Osteoblast (primary cell): ENCODE measurements around the gene RIN1. TPM values are rescaled to one million over a fixed set of nuclear protein-coding genes. Genes with fewer than 3 reads are reported as not detected.

Experiments
- DNase-seq: peaks from one replicate; pipeline ENCODE4 v3.0.0; 2011; ENCODE audit warnings: low spot score, mixed read lengths; ENCODE audit not compliant: insufficient read length; ENCODE audit errors: missing footprints
- H2AFZ ChIP-seq: 2 replicates; pipeline ENCODE4 v1.6.0; 2011; ENCODE audit warnings: mild to moderate bottlenecking, low read length
- H3K27ac ChIP-seq: 2 replicates; pipeline ENCODE4 v1.5.1; 2011; ENCODE audit warnings: mild to moderate bottlenecking, low read depth, low read length, moderate library complexity
- H3K27me3 ChIP-seq: 2 replicates; pipeline ENCODE4 v1.6.0; 2012; ENCODE audit warnings: mild to moderate bottlenecking, control low read depth, inconsistent platforms, low read length, moderate library complexity; ENCODE audit not compliant: insufficient read depth
- H3K36me3 ChIP-seq: 2 replicates; pipeline ENCODE4 v1.5.1; 2011; ENCODE audit warnings: mild to moderate bottlenecking, low read length, control low read depth, moderate library complexity; ENCODE audit not compliant: insufficient read depth
- H3K4me1 ChIP-seq: 2 replicates; pipeline ENCODE4 v1.5.1; 2011; ENCODE audit warnings: mild to moderate bottlenecking, low read length, control low read depth, moderate library complexity; ENCODE audit not compliant: insufficient read depth
- H3K4me2 ChIP-seq: 2 replicates; pipeline ENCODE4 v1.6.0; 2011; ENCODE audit warnings: mild to moderate bottlenecking, low read length; ENCODE audit not compliant: insufficient read depth
- H3K4me3 ChIP-seq: fragments of 200-600 bp; sonication (generic); 3 replicates; pipeline ENCODE4 v1.5.1; 2012; ENCODE audit warnings: mild to moderate bottlenecking, low read length, inconsistent platforms; ENCODE audit not compliant: insufficient read depth
- H3K79me2 ChIP-seq: 2 replicates; pipeline ENCODE4 v1.6.0; 2012; ENCODE audit warnings: mild to moderate bottlenecking, low read length, control low read depth, inconsistent platforms; ENCODE audit not compliant: insufficient read depth
- H3K9me3 ChIP-seq: 2 replicates; pipeline ENCODE4 v1.5.1; 2011; ENCODE audit warnings: low read depth, low read length, control low read depth
- H4K20me1 ChIP-seq: 2 replicates; pipeline ENCODE4 v1.6.0; 2012; ENCODE audit warnings: mild to moderate bottlenecking, low read length, control low read depth; ENCODE audit not compliant: insufficient read depth
- CTCF ChIP-seq: IDR thresholded peaks from 2 replicates; pipeline ENCODE4 v1.5.1; 2011; ENCODE audit warnings: mild to moderate bottlenecking, low read depth, low read length, moderate library complexity; ENCODE audit errors: extremely low read depth
- total RNA-seq: library from RNA; depleted of rRNA; stranded (reverse); fragments of >200 nt; gene quantifications from 2 replicates; pipeline ENCODE4 v1.2.3, GENCODE V29; 2012

RIN1 gene
- total RNA-seq, 1 donor, result 27.1 TPM

GRCh38 chr11:66365166-66365565 lies 28.9 kb upstream of the RIN1 start:
- Histone ChIP-seq H3K27ac (no peak overlapping the region), H3K4me3 (no peak overlapping the region), H3K4me1 (peaks cover 6% of the 10 kb centered on the region), H4K20me1 (no peaks in the 10 kb centered on the region), H3K4me2 (no peak overlapping the region), H3K79me2 (no peaks in the 10 kb centered on the region), H3K36me3 (no peaks in the 10 kb centered on the region), H3K9me3 (no peaks in the 10 kb centered on the region), H3K27me3 (no peaks in the 10 kb centered on the region), H2AFZ (no peak overlapping the region)
- DNase-seq, result no peak
- no peak for TF ChIP-seq CTCF

- Histone ChIP-seq H3K4me2 (no peak overlapping the region), H2AFZ (no peak overlapping the region), H3K4me1 (no peaks in the 10 kb centered on the region), H3K79me2 (no peaks in the 10 kb centered on the region), H3K27me3 (no peaks in the 10 kb centered on the region), H3K36me3 (no peaks in the 10 kb centered on the region), H4K20me1 (no peaks in the 10 kb centered on the region), H3K9me3 (no peaks in the 10 kb centered on the region), H3K27ac (no peak overlapping the region), H3K4me3 (no peak overlapping the region)
- peak; percentile 94 for DNase-seq
- TF ChIP-seq CTCF, result peak; percentile 60
These were observed 27.7 kb upstream of the RIN1 start for GRCh38 chr11:66363805-66364535.

GRCh38 chr11:66363187-66363601 lies 27.0 kb upstream of the RIN1 start:
- no peaks in the 10 kb centered on the region for H3K36me3 ChIP-seq
- no peaks in the 10 kb centered on the region for H3K9me3 ChIP-seq
- TF ChIP-seq CTCF, result no peak
- H2AFZ ChIP-seq, result no peak overlapping the region
- H3K4me3 ChIP-seq, result no peak overlapping the region
- H3K79me2 ChIP-seq, result no peaks in the 10 kb centered on the region
- H3K27me3 ChIP-seq, result no peaks in the 10 kb centered on the region
- peak; percentile 57 for DNase-seq
- H3K4me1 ChIP-seq, result no peaks in the 10 kb centered on the region
- no peak overlapping the region for H3K27ac ChIP-seq
- H3K4me2 ChIP-seq, result no peak overlapping the region
- H4K20me1 ChIP-seq, result no peaks in the 10 kb centered on the region

- no peaks in the 10 kb centered on the region for H3K4me1 ChIP-seq
- no peaks in the 10 kb centered on the region for H3K27me3 ChIP-seq
- H3K79me2 ChIP-seq, result no peaks in the 10 kb centered on the region
- TF ChIP-seq CTCF, result no peak
- DNase-seq, result no peak
- H4K20me1 ChIP-seq, result no peaks in the 10 kb centered on the region
- H3K4me2 ChIP-seq, result no peak overlapping the region
- H2AFZ ChIP-seq, result no peak overlapping the region
- no peaks in the 10 kb centered on the region for H3K36me3 ChIP-seq
- no peaks in the 10 kb centered on the region for H3K9me3 ChIP-seq
- H3K4me3 ChIP-seq, result no peak overlapping the region
- H3K27ac ChIP-seq, result no peak overlapping the region
These were observed 26.4 kb upstream of the RIN1 start for GRCh38 chr11:66362481-66363147.
